ENCODE results near the gene DST.

DST gene

DNA sequence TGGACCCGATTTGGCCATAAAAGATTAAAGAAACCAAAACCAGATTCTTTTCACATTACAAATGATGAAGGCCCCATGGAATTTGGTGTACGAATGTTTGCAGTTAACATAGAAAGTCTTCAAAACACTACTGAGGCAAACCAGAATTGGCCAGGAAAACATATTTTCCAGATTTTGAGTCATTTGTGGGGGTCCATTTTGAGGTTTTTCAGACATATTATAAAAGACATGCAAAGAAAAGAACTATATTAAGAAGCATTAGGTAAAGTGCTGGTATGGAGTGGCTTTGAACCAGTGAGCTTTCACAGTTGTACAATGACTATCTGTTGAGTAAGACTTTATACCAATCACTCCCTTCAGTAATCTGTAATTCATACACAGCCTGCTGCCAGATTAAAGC, 226.4 kb downstream of the DST start:
- DNase-seq (ENCODE audit: low read depth, low spot score): no peak
- H3K27ac ChIP-seq: no peak overlapping the region

DNA sequence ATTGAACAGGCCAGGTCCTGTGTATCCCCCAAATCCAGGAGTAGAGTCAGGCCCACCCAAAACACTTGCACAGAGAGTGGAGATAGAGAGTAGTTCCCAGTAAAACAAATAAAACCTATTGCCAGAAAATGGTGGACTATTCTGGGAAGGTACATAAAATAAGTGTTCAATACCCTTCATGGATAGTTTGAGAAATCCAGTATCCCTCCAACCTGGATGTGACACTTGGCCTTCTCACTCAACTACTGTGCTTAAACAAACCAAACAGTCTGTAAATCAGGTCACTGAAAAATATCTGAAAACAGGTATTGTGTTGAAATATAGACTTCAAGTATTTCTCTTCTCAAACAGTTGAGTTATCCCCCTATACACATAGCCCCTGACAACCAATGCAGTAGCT, 233.7 kb downstream of the DST start:
- no peak for DNase-seq (ENCODE audit: low read depth, low spot score)
- H3K27ac ChIP-seq: no peak overlapping the region
